Caco-2 (cell line): ENCODE data around the gene OGG1. TPM values are rescaled to one million over a fixed set of nuclear protein-coding genes. Genes with fewer than 3 reads are reported as not detected.
"Not testable (repeated sequence)": the region's sequence is repeated elsewhere in the genome, so short reads cannot be mapped to it uniquely, and the experiment has no call there.

Experiments
- BruUV-seq: library from RNA; stranded (reverse); fragments of 400-500 nt; replicated peaks from 2 replicates; lab custom pipeline; 2021; lab: Mats Ljungman, UMichigan
- CTCF ChIA-PET: fragments of 300-600 bp; sonication (Branson Sonifier 250); formaldehyde crosslinking; loops from one replicate; lab custom pipeline; 2022; ENCODE audit warnings: antibody characterized with exemption; lab: Charles Lee
- POLR2A ChIA-PET: fragments of 300-600 bp; sonication (Branson Sonifier 250); formaldehyde crosslinking; loops from one replicate; lab custom pipeline; 2022; ENCODE audit warnings: antibody characterized with exemption; lab: Charles Lee
- DNase-seq, 2 experiments: peaks; one replicate each; pipeline versions ENCODE4 v3.0.0 to v3.0.0-alpha.2; 2020 to 2022
- H3K27me3 ChIP-seq: replicated peaks from 2 replicates; pipeline ENCODE4 v1.6.0; 2011; ENCODE audit warnings: low read length; ENCODE audit not compliant: control insufficient read depth, insufficient read depth
- H3K36me3 ChIP-seq: 2 replicates; pipeline ENCODE4 v1.5.1; 2011; ENCODE audit warnings: low read length; ENCODE audit not compliant: control insufficient read depth, insufficient read depth
- H3K4me1 ChIP-seq: fragments of 250-450 bp; sonication (Bioruptor Pico); 2 replicates; pipeline ENCODE4 v1.5.1; 2020; ENCODE audit warnings: mild to moderate bottlenecking
- H3K4me3 ChIP-seq: 2 replicates; pipeline ENCODE4 v1.5.1; 2011; ENCODE audit warnings: low read depth, mild to moderate bottlenecking, control low read depth, low read length
- H3K9me3 ChIP-seq: fragments of 250-450 bp; sonication (Bioruptor Pico); 2 replicates; pipeline ENCODE4 v1.5.1; 2020; ENCODE audit warnings: mild to moderate bottlenecking, moderate library complexity
- H3K27ac Mint-ChIP-seq: one replicate; pipeline ENCODE4 v1.8.0; 2022; ENCODE audit warnings: mixed read lengths; ENCODE audit not compliant: unreplicated experiment
- H3K27me3 Mint-ChIP-seq: one replicate; pipeline ENCODE4 v1.8.0; 2022; ENCODE audit warnings: mixed read lengths; ENCODE audit not compliant: insufficient read depth, unreplicated experiment
- H3K36me3 Mint-ChIP-seq: one replicate; pipeline ENCODE4 v1.8.0; 2022; ENCODE audit warnings: mild to moderate bottlenecking, mixed read lengths; ENCODE audit not compliant: insufficient read depth, unreplicated experiment
- H3K4me1 Mint-ChIP-seq: one replicate; pipeline ENCODE4 v1.8.0; 2022; ENCODE audit warnings: low read depth, mixed read lengths; ENCODE audit not compliant: unreplicated experiment
- H3K4me3 Mint-ChIP-seq: one replicate; pipeline ENCODE4 v1.8.0; 2022; ENCODE audit warnings: mild to moderate bottlenecking, moderate library complexity, mixed read lengths; ENCODE audit not compliant: unreplicated experiment
- H3K9me3 Mint-ChIP-seq: one replicate; pipeline ENCODE4 v1.8.0; 2022; ENCODE audit warnings: mixed read lengths; ENCODE audit not compliant: unreplicated experiment
- intact Hi-C: fragments of 100-400 bp; cut with micrococcal nuclease; formaldehyde crosslinking; loops from one replicate; pipeline ENCODE4 v1.10.0; 2022; ENCODE audit not compliant: unreplicated experiment
- total RNA-seq: library from RNA; stranded (reverse); gene quantifications from 2 replicates; pipeline ENCODE4 v1.2.3, GENCODE V29; 2022
- TF ChIP-seq, protein P1 (sequence below), 2 experiments: fragments of 200-600 bp in 1 of 2; IDR thresholded peaks; 1 replicate in 1 of 2; 2 replicates in 1 of 2; pipeline versions ENCODE4 v1.5.1 to v1.8.0; 2011 to 2022; ENCODE audit warnings: antibody characterized with exemption in 1 of 2, control low read depth in 1 of 2, inconsistent platforms in 1 of 2, low read depth in 1 of 2, low read length in 1 of 2, mild to moderate bottlenecking in 1 of 2, moderate library complexity in 1 of 2; ENCODE audit not compliant: insufficient read depth in 1 of 2, severe bottlenecking in 1 of 2, unreplicated experiment in 1 of 2

OGG1 gene
- total RNA-seq, 1 experiment from 2014 or later: 25.3 TPM

GRCh38 chr3:9769012-9769411 lies 19.3 kb downstream of the OGG1 start:
- CTCF ChIA-PET: no interaction called here
- Mint-ChIP-seq H3K4me1 (peaks cover 7% of the 10 kb centered on the region), H3K27me3 (no peaks in the 10 kb centered on the region), H3K27ac (peak overlapping the region; percentile 0), H3K36me3 (peaks cover 11% of the 10 kb centered on the region), H3K4me3 (peak overlapping the region; percentile 61), H3K9me3 (no peaks in the 10 kb centered on the region)
- DNase-seq: no peak
- BruUV-seq: no TSS peak
- TF ChIP-seq, protein P1, sequence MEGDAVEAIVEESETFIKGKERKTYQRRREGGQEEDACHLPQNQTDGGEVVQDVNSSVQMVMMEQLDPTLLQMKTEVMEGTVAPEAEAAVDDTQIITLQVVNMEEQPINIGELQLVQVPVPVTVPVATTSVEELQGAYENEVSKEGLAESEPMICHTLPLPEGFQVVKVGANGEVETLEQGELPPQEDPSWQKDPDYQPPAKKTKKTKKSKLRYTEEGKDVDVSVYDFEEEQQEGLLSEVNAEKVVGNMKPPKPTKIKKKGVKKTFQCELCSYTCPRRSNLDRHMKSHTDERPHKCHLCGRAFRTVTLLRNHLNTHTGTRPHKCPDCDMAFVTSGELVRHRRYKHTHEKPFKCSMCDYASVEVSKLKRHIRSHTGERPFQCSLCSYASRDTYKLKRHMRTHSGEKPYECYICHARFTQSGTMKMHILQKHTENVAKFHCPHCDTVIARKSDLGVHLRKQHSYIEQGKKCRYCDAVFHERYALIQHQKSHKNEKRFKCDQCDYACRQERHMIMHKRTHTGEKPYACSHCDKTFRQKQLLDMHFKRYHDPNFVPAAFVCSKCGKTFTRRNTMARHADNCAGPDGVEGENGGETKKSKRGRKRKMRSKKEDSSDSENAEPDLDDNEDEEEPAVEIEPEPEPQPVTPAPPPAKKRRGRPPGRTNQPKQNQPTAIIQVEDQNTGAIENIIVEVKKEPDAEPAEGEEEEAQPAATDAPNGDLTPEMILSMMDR (IDR thresholded peaks at IDR 0.05; ENCODE audit: insufficient read depth in 1 of 2, low read depth in 1 of 2, low read length in 1 of 2, severe bottlenecking in 1 of 2, unreplicated experiment in 1 of 2): no peak
- H3K4me1 ChIP-seq: peaks cover 8% of the 10 kb centered on the region
- POLR2A ChIA-PET: interaction anchor here (0.5 to 0.6 kb wide), 2 partner anchors 20 to 211 kb away, joined by 3 to 4 read pairs; no protein-coding TSS in a partner anchor
- H3K4me3 ChIP-seq: peak overlapping the region; percentile 62
- intact Hi-C loops: no loop called here
- H3K27me3 ChIP-seq: no peaks in the 10 kb centered on the region
- H3K36me3 ChIP-seq: no peaks in the 10 kb centered on the region; the same call in 1 of the 2 replicates
- no peaks in the 10 kb centered on the region for H3K9me3 ChIP-seq

DNA sequence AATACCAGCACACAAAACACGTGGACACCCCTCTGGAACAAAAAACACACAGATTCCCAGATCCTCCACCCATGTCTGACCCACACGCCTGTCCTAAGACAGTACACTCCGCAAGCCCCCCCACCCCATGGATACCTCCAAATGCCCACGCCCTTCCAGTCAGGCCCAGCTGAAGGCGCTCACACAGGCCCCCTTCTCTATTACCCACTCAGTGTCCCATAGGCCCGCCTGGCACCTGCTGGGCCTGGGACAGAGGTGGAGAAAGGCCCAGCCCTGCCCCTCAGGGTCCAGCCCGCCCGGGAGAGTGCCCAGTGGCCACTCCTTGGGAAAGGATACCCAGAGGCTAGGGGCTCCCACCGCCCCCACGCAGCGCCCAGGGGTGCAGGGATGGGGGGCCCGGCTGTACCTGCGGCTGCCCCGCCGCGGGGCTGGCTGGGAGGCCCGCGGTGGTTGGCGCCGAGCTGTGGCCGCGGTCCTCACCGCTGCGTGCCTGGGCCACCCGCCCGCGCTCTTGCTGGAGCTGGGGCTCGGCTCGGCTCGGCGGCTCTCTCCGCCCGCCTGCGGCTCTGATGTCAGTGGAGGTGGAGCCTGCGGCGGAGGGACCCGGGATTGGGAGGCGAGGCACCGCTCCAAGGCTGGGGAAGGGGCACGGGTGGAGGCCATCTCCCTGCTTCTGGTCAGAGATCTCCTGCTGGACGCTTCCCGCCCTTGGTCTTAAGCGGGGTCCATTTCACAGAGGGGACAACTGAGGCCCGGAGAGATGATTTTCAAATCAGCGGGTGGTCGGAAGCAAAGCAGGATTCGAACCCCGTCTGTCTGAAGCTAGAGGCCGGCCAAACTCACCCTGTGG lies 19.9 kb downstream of the OGG1 start, which contains the start of gene CAMK1:
TSS of gene CAMK1 (minus strand) at position 522 of the 850 bp plus-strand sequence. CDS start 2,198 bp downstream, outside the sequence.
- TF ChIP-seq, protein P1 (IDR thresholded peaks at IDR 0.05; ENCODE audit: insufficient read depth in 1 of 2, low read depth in 1 of 2, low read length in 1 of 2, severe bottlenecking in 1 of 2, unreplicated experiment in 1 of 2): no peak
- H3K36me3 ChIP-seq: no peaks in the 10 kb centered on the region; the same call in 1 of the 2 replicates
- ChIA-PET CTCF (no interaction called here), POLR2A (interaction anchor here (0.5 kb wide), 1 partner anchor 210 kb away, joined by 4 read pairs; no protein-coding TSS in a partner anchor)
- H3K9me3 ChIP-seq: no peaks in the 10 kb centered on the region
- peak; percentile 69 to 77 for DNase-seq
- H3K27me3 ChIP-seq: no peaks in the 10 kb centered on the region
- Mint-ChIP-seq H3K36me3 (peaks cover 11% of the 10 kb centered on the region), H3K27ac (peak within 1 kb of the TSS; percentile 0), H3K4me1 (peaks cover 7% of the 10 kb centered on the region), H3K9me3 (no peaks in the 10 kb centered on the region), H3K4me3 (peak within 1 kb of the TSS; percentile 61), H3K27me3 (no peaks in the 10 kb centered on the region)
- H3K4me1 ChIP-seq: peaks cover 8% of the 10 kb centered on the region
- H3K4me3 ChIP-seq: peak within 1 kb of the TSS; percentile 62
- BruUV-seq: no TSS peak
- intact Hi-C loops: loop anchor here (2.0 kb wide), 1 partner anchor 21 kb away; the partner anchor contains the start of gene OGG1

DNA sequence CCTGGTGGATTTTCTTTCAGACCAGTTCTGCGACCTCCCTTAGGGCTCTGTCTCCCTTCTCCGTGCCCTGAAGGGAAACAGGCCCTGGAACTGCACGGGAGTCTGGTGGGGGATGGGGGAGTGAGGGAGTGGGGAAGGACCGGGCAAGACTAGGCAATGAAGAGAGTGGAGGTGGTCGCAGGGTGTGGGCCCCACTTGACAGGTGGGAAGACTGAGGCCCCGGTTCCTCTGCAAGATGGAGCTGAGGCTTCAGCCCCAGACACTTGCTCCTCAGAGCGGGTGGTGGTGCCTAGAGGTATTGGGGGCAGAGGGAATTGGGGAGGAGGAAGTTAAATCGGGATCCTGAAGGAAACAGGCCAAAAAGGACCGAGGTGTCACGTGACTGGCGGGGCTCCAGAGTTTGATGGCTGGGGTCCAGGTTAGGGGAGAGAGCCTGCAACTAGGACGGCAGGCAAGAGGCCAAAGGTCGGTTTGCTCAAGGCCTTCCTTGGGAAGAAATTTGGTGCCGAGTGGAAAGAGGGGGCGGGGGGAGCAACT lies 20.6 kb downstream of the OGG1 start:
- no peaks in the 10 kb centered on the region for H3K9me3 ChIP-seq
- CTCF ChIA-PET: no interaction called here
- TF ChIP-seq, protein P1 (IDR thresholded peaks at IDR 0.05; ENCODE audit: insufficient read depth in 1 of 2, low read depth in 1 of 2, low read length in 1 of 2, severe bottlenecking in 1 of 2, unreplicated experiment in 1 of 2): no peak
- no peaks in the 10 kb centered on the region; the same call in 1 of the 2 replicates for H3K36me3 ChIP-seq
- H3K4me3 ChIP-seq: peak overlapping the region; percentile 62
- intact Hi-C loops: loop anchor here (2.0 kb wide), 1 partner anchor 22 kb away; the partner anchor contains the start of gene OGG1
- Mint-ChIP-seq H3K9me3 (no peaks in the 10 kb centered on the region), H3K4me1 (peaks cover 7% of the 10 kb centered on the region), H3K4me3 (peak overlapping the region; percentile 61), H3K27me3 (no peaks in the 10 kb centered on the region), H3K27ac (no peak overlapping the region), H3K36me3 (peaks cover 6% of the 10 kb centered on the region)
- H3K27me3 ChIP-seq: no peaks in the 10 kb centered on the region
- H3K4me1 ChIP-seq: peaks cover 8% of the 10 kb centered on the region
- BruUV-seq: TSS peak; percentile 20
- peak; percentile 41 to 51 for DNase-seq
- POLR2A ChIA-PET: no interaction called here

DNA sequence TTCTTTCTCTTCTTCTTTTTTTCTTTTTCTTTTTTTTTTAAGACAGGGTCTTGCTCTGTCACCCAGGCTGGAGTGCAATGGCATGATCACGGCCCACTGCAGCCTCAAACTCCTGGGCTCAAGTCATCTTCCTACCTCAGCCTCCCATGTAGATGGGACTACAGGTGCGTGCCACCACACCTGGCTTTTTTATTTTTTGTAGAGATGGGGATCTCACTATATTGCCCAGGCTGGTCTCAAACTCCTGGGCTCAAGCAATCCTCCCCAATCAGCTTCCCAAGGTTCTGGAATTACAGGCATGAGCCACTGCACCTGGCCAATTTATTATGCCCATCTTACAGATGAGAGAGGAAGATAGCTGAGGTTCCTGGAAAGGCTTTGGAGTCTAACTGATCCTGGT lies 21.3 kb downstream of the OGG1 start:
- H3K36me3 Mint-ChIP-seq, H3K4me1 Mint-ChIP-seq, DNase-seq, H3K9me3 Mint-ChIP-seq, H3K36me3 ChIP-seq, BruUV-seq, POLR2A ChIA-PET, H3K27me3 Mint-ChIP-seq, H3K27me3 ChIP-seq, H3K4me3 ChIP-seq, H3K4me1 ChIP-seq, H3K9me3 ChIP-seq, H3K27ac Mint-ChIP-seq, CTCF ChIA-PET: not testable (repeated sequence)
- intact Hi-C loops: loop anchor here (2.0 kb wide), 1 partner anchor 22 kb away; the partner anchor contains the start of gene OGG1
- H3K4me3 Mint-ChIP-seq: peak overlapping the region; percentile 61
